Hepatocyte (in vitro differentiated cells): Measurements from ENCODE around the gene MARK3.

Experiments used
- EZH2 ChIP-seq: fragments of 200-600 bp; sonication (generic); IDR thresholded peaks from 2 replicates; pipeline ENCODE4 v1.6.1; 2016; ENCODE audit warnings: antibody characterized with exemption, mild to moderate bottlenecking, borderline replicate concordance
- EZH2phosphoT487 ChIP-seq: fragments of 200-600 bp; sonication (generic); IDR thresholded peaks from one replicate; pipeline ENCODE4 v1.6.1; 2018; ENCODE audit warnings: antibody characterized with exemption, mild to moderate bottlenecking, low read depth, moderate library complexity; ENCODE audit not compliant: unreplicated experiment, severe bottlenecking
- TF ChIP-seq, protein P1 (sequence below): fragments of 200-600 bp; sonication (generic); IDR thresholded peaks from 2 replicates; pipeline ENCODE4 v1.5.1; 2016; ENCODE audit warnings: antibody characterized with exemption, mild to moderate bottlenecking; ENCODE audit not compliant: poor library complexity

DNA sequence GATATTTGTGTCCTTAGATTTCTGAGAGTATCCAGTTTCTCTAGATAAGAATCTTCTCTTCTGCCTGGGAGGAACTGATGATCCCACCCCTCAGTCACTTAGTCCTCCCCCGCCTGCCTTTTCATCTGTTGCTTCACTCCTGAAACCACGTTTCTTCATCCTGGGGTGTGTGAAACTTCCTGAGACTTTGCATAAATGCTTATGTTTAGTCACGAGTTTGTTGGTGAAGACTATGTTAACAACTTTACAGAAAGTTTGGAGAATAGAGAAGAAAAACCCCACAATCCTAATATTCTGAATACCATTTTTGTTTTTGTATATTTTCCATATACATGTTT lies 33.2 kb downstream of the MARK3 start:
- TF ChIP-seq, protein P1, sequence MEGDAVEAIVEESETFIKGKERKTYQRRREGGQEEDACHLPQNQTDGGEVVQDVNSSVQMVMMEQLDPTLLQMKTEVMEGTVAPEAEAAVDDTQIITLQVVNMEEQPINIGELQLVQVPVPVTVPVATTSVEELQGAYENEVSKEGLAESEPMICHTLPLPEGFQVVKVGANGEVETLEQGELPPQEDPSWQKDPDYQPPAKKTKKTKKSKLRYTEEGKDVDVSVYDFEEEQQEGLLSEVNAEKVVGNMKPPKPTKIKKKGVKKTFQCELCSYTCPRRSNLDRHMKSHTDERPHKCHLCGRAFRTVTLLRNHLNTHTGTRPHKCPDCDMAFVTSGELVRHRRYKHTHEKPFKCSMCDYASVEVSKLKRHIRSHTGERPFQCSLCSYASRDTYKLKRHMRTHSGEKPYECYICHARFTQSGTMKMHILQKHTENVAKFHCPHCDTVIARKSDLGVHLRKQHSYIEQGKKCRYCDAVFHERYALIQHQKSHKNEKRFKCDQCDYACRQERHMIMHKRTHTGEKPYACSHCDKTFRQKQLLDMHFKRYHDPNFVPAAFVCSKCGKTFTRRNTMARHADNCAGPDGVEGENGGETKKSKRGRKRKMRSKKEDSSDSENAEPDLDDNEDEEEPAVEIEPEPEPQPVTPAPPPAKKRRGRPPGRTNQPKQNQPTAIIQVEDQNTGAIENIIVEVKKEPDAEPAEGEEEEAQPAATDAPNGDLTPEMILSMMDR, result no peak
- TF ChIP-seq EZH2, result no peak
- no peak for TF ChIP-seq EZH2phosphoT487
